HEK293 (cell line): Measurements from ENCODE around the gene PRAC1.

Experiments used
- CTCF ChIA-PET: fragments of 350-600 bp; formaldehyde crosslinking; extraction: SDS; loops from one replicate; lab custom pipeline; 2021; ENCODE audit warnings: antibody characterized with exemption; lab: Yijun Ruan, JAX
- POLR2A ChIA-PET: fragments of 300-600 bp; formaldehyde crosslinking; extraction: SDS; loops from one replicate; lab custom pipeline; 2020; ENCODE audit warnings: antibody characterized with exemption, inconsistent platforms; lab: Yijun Ruan, JAX
- H3K27ac ChIP-seq: fragments of 200-500 bp; sonication (Bioruptor generic); 2 replicates; pipeline ENCODE4 v1.5.1; 2014; ENCODE audit warnings: low read depth, low read length, control low read depth, inconsistent platforms; ENCODE audit errors: extremely low read depth
- H3K36me3 ChIP-seq, 2 experiments: fragments of 200-500 bp in 1 of 2; sonication (Bioruptor generic) in 1 of 2; 1 replicate in 1 of 2; 2 replicates in 1 of 2; pipeline ENCODE4 v1.5.1; 2014 to 2017; ENCODE audit warnings: inconsistent platforms in 2 of 2, low read length in 2 of 2; ENCODE audit not compliant: control insufficient read depth in 2 of 2, insufficient read depth in 1 of 2
- H3K4me1 ChIP-seq: fragments of 200-500 bp; sonication (Bioruptor generic); 2 replicates; pipeline ENCODE4 v1.5.1; 2014; ENCODE audit warnings: mild to moderate bottlenecking, low read length, inconsistent platforms; ENCODE audit not compliant: control insufficient read depth, insufficient read depth
- H3K4me3 ChIP-seq: 2 replicates; pipeline ENCODE4 v1.5.1; 2011; ENCODE audit warnings: low read depth, mild to moderate bottlenecking, control low read depth, low read length, moderate library complexity
- H3K9me3 ChIP-seq: fragments of 200-500 bp; sonication (Bioruptor generic); 2 replicates; pipeline ENCODE4 v1.5.1; 2014; ENCODE audit warnings: low read depth, low read length, inconsistent platforms; ENCODE audit not compliant: control insufficient read depth, insufficient read depth
- KLF1 ChIP-seq: fragments of 450-650 bp; formaldehyde crosslinking; IDR thresholded peaks from 2 replicates; pipeline ENCODE4 v1.5.1; 2016; ENCODE audit warnings: missing biosample characterization, missing genetic modification characterization
- MYNN ChIP-seq: fragments of 450-650 bp; formaldehyde crosslinking; IDR thresholded peaks from 2 replicates; pipeline ENCODE4 v1.5.1; 2016; ENCODE audit warnings: missing biosample characterization, missing genetic modification characterization, borderline replicate concordance
- PRDM1 ChIP-seq: fragments of 450-650 bp; formaldehyde crosslinking; IDR thresholded peaks from 2 replicates; pipeline ENCODE4; 2016; ENCODE audit warnings: missing biosample characterization, missing genetic modification characterization
- RBAK ChIP-seq: fragments of 450-650 bp; formaldehyde crosslinking; IDR thresholded peaks from 2 replicates; pipeline ENCODE4 v1.5.1; 2016; ENCODE audit warnings: missing biosample characterization, missing genetic modification characterization
- ZBTB20 ChIP-seq: fragments of 450-650 bp; formaldehyde crosslinking; IDR thresholded peaks from 2 replicates; pipeline ENCODE4 v1.5.1; 2016; ENCODE audit warnings: missing biosample characterization, missing genetic modification characterization
- ZFP37 ChIP-seq: fragments of 450-650 bp; formaldehyde crosslinking; IDR thresholded peaks from 2 replicates; pipeline ENCODE4 v1.5.1; 2016; ENCODE audit warnings: missing biosample characterization, missing genetic modification characterization
- ZNF16 ChIP-seq: fragments of 450-650 bp; formaldehyde crosslinking; IDR thresholded peaks from 2 replicates; pipeline ENCODE4 v1.5.1; 2016; ENCODE audit warnings: low read depth, missing biosample characterization, missing genetic modification characterization
- ZNF324 ChIP-seq: fragments of 450-650 bp; formaldehyde crosslinking; IDR thresholded peaks from 2 replicates; pipeline ENCODE4 v1.5.1; 2016; ENCODE audit warnings: missing biosample characterization, missing genetic modification characterization
- ZNF350 ChIP-seq: fragments of 450-650 bp; formaldehyde crosslinking; IDR thresholded peaks from 2 replicates; pipeline ENCODE4 v1.5.0; 2017; ENCODE audit warnings: missing biosample characterization, mild to moderate bottlenecking, missing genetic modification characterization
- ZNF354C ChIP-seq: fragments of 450-650 bp; formaldehyde crosslinking; IDR thresholded peaks from 2 replicates; pipeline ENCODE4 v1.5.1; 2016; ENCODE audit warnings: missing biosample characterization, missing genetic modification characterization, low read depth, borderline replicate concordance
- ZNF423 ChIP-seq: fragments of 450-650 bp; formaldehyde crosslinking; IDR thresholded peaks from 2 replicates; pipeline ENCODE4 v1.5.1; 2016; ENCODE audit warnings: missing biosample characterization, missing genetic modification characterization
- ZNF555 ChIP-seq: fragments of 450-650 bp; formaldehyde crosslinking; conservative IDR thresholded peaks from 2 replicates; pipeline ENCODE4 v1.5.1; 2017; ENCODE audit warnings: missing biosample characterization, mild to moderate bottlenecking, missing genetic modification characterization, inconsistent platforms
- ZNF623 ChIP-seq: fragments of 450-650 bp; formaldehyde crosslinking; IDR thresholded peaks from 2 replicates; pipeline ENCODE4 v1.5.1; 2016; ENCODE audit warnings: missing biosample characterization, missing genetic modification characterization
- ZNF626 ChIP-seq: fragments of 450-650 bp; sonication (Bioruptor Pico); formaldehyde crosslinking; IDR thresholded peaks from 2 replicates; pipeline ENCODE4 v1.5.1; 2018; ENCODE audit warnings: missing biosample characterization, missing genetic modification characterization, inconsistent platforms
- ZNF76 ChIP-seq: fragments of 450-650 bp; formaldehyde crosslinking; IDR thresholded peaks from 2 replicates; pipeline ENCODE4; 2016; ENCODE audit warnings: low read depth, missing biosample characterization, missing genetic modification characterization, borderline replicate concordance
- ZNF777 ChIP-seq: fragments of 450-650 bp; formaldehyde crosslinking; IDR thresholded peaks from 2 replicates; pipeline ENCODE4 v1.5.1; 2017; ENCODE audit warnings: missing biosample characterization, missing genetic modification characterization, borderline replicate concordance
- ZNF785 ChIP-seq: fragments of 450-650 bp; formaldehyde crosslinking; IDR thresholded peaks from 2 replicates; pipeline ENCODE4 v1.5.1; 2016; ENCODE audit warnings: missing biosample characterization, missing genetic modification characterization
- TF ChIP-seq, protein P1 (sequence below): fragments of 450-650 bp; formaldehyde crosslinking; IDR thresholded peaks from 2 replicates; pipeline ENCODE4 v1.5.1; 2017; ENCODE audit warnings: missing biosample characterization, missing genetic modification characterization
- TF ChIP-seq, protein P2 (sequence below): fragments of 450-650 bp; formaldehyde crosslinking; conservative IDR thresholded peaks from 2 replicates; pipeline ENCODE4 v1.5.1; 2016; ENCODE audit warnings: low read depth, missing biosample characterization, missing genetic modification characterization
- TF ChIP-seq, protein P3 (sequence below): fragments of 450-650 bp; formaldehyde crosslinking; IDR thresholded peaks from 2 replicates; pipeline ENCODE4 v1.5.0; 2017; ENCODE audit warnings: missing biosample characterization, missing genetic modification characterization, borderline replicate concordance
- TF ChIP-seq, protein P4 (sequence below): fragments of 450-650 bp; formaldehyde crosslinking; IDR thresholded peaks from 2 replicates; pipeline ENCODE4 v1.5.1; 2017; ENCODE audit warnings: missing biosample characterization, missing genetic modification characterization

Gene PRAC1

DNA sequence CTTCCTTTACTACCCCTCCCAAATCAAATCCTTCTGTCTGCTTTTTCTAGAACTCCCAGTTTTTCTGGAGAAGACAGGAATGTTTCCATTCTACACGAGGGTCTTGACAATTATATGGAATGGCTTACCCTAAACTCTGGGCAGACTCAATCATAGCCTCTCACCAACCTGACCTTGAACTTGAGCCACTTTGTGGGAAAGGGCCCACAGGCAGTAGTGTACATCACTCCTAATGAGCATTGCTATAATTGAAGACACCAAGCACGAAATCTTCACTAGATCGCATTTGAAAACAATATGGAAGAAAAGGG lies 7.9 kb upstream of the PRAC1 start:
- no peak overlapping the region for H3K27ac ChIP-seq
- CTCF ChIA-PET: interaction anchor here (1.0 to 14.1 kb wide), 3 partner anchors 12 to 62 kb away, joined by 3 to 246 read pairs (median 118); no protein-coding TSS in a partner anchor
- H3K36me3 ChIP-seq: peaks cover 0 to 18% of the 10 kb centered on the region in 2 experiments; a peak in 1 of 3 replicates
- H3K4me3 ChIP-seq: no peak overlapping the region
- H3K9me3 ChIP-seq: no peaks in the 10 kb centered on the region
- POLR2A ChIA-PET: interaction anchor here (0.6 kb wide), 1 partner anchor 306 kb away, joined by 4 read pairs; no protein-coding TSS in a partner anchor
- H3K4me1 ChIP-seq: peaks cover 7% of the 10 kb centered on the region
- TF ChIP-seq ZNF324 (tag by site-specific recombination) (no peak), ZNF350 (tag by site-specific recombination) (no peak), MYNN (tag by site-specific recombination) (no peak), ZNF555 (no peak), ZNF785 (tag by site-specific recombination) (no peak), RBAK (no peak), ZNF623 (tag by site-specific recombination) (no peak), ZNF626 (no peak), KLF1 (tag by site-specific recombination) (no peak)
- TF ChIP-seq, protein P1, sequence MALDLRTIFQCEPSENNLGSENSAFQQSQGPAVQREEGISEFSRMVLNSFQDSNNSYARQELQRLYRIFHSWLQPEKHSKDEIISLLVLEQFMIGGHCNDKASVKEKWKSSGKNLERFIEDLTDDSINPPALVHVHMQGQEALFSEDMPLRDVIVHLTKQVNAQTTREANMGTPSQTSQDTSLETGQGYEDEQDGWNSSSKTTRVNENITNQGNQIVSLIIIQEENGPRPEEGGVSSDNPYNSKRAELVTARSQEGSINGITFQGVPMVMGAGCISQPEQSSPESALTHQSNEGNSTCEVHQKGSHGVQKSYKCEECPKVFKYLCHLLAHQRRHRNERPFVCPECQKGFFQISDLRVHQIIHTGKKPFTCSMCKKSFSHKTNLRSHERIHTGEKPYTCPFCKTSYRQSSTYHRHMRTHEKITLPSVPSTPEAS (tag by site-specific recombination): no peak
- TF ChIP-seq, protein P2, sequence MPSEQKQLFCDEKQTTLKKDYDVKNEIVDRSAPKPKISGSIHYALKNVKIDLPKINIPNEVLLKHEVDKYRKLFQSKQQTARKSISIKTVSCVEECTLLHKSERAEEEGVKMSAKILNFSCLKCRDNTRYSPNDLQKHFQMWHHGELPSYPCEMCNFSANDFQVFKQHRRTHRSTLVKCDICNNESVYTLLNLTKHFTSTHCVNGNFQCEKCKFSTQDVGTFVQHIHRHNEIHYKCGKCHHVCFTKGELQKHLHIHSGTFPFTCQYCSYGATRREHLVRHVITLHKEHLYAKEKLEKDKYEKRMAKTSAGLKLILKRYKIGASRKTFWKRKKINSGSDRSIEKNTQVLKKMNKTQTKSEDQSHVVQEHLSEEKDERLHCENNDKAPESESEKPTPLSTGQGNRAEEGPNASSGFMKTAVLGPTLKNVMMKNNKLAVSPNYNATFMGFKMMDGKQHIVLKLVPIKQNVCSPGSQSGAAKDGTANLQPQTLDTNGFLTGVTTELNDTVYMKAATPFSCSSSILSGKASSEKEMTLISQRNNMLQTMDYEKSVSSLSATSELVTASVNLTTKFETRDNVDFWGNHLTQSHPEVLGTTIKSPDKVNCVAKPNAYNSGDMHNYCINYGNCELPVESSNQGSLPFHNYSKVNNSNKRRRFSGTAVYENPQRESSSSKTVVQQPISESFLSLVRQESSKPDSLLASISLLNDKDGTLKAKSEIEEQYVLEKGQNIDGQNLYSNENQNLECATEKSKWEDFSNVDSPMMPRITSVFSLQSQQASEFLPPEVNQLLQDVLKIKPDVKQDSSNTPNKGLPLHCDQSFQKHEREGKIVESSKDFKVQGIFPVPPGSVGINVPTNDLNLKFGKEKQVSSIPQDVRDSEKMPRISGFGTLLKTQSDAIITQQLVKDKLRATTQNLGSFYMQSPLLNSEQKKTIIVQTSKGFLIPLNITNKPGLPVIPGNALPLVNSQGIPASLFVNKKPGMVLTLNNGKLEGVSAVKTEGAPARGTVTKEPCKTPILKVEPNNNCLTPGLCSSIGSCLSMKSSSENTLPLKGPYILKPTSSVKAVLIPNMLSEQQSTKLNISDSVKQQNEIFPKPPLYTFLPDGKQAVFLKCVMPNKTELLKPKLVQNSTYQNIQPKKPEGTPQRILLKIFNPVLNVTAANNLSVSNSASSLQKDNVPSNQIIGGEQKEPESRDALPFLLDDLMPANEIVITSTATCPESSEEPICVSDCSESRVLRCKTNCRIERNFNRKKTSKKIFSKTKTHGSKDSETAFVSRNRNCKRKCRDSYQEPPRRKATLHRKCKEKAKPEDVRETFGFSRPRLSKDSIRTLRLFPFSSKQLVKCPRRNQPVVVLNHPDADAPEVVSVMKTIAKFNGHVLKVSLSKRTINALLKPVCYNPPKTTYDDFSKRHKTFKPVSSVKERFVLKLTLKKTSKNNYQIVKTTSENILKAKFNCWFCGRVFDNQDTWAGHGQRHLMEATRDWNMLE (tag by site-specific recombination): no peak
- TF ChIP-seq, protein P3, sequence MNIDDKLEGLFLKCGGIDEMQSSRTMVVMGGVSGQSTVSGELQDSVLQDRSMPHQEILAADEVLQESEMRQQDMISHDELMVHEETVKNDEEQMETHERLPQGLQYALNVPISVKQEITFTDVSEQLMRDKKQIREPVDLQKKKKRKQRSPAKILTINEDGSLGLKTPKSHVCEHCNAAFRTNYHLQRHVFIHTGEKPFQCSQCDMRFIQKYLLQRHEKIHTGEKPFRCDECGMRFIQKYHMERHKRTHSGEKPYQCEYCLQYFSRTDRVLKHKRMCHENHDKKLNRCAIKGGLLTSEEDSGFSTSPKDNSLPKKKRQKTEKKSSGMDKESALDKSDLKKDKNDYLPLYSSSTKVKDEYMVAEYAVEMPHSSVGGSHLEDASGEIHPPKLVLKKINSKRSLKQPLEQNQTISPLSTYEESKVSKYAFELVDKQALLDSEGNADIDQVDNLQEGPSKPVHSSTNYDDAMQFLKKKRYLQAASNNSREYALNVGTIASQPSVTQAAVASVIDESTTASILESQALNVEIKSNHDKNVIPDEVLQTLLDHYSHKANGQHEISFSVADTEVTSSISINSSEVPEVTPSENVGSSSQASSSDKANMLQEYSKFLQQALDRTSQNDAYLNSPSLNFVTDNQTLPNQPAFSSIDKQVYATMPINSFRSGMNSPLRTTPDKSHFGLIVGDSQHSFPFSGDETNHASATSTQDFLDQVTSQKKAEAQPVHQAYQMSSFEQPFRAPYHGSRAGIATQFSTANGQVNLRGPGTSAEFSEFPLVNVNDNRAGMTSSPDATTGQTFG (tag by site-specific recombination): no peak

DNA sequence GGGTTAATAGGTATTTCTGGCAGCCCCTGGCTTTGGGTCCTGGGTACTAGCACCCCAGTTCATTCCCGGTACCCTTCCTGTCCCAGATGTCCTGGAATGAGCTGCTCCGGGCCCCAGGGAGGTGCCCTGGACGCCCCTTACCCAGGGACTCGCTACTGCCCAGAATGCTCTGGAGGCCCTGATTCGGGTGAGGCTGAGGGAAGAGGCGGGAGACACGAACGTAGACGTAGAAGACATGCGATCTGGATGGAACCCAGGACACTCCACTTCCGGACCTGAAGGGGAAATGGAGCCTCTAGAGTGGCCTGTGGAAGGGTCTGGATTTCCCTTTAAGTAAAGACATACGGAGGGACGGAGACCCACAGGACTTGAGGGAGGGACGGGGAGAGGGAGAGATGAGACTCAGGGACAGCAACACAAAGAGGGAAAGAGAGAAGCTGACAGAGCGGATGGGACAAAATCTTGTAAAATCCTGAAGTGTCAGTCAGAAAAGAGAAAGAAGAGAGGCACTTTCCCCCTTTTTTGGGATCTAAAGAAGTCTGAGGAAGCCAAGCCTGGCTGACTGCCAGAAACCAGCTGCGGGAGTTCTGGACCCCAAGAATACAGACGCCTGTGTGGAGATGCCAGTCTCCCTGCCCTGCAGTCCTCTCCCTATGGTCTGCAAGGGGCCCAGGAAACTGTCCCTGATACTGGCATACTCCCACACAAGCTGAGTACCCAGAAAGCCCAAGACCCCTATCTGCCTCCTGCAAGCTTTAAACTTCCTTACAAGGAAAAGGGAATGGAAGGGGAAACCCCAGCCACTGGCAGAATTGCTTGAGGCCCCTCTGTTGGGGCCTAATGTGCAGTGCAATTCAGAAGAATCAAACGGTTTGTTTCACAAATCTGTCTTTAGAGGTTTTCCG lies 7.3 kb upstream of the PRAC1 start:
- peak overlapping the region; percentile 7; the same call in 1 of the 2 replicates for H3K4me3 ChIP-seq
- no peaks in the 10 kb centered on the region for H3K9me3 ChIP-seq
- peak overlapping the region; percentile 85 for H3K27ac ChIP-seq
- CTCF ChIA-PET: interaction anchor here (1.0 to 14.1 kb wide), 5 partner anchors 11 to 76 kb away, joined by 3 to 246 read pairs (median 5); no protein-coding TSS in a partner anchor
- H3K36me3 ChIP-seq: peaks cover 0 to 22% of the 10 kb centered on the region in 2 experiments; a peak in 1 of 3 replicates
- peaks cover 7% of the 10 kb centered on the region for H3K4me1 ChIP-seq
- POLR2A ChIA-PET: interaction anchor here (0.6 to 2.0 kb wide), 5 partner anchors 14 to 305 kb away, joined by 3 to 10 read pairs (median 4); no protein-coding TSS in a partner anchor
- TF ChIP-seq ZNF76 (tag by site-specific recombination): peak; percentile 73; the same call in 1 of the 2 replicates
- peak; percentile 36; the same call in 1 of the 2 replicates for TF ChIP-seq PRDM1 (tag by site-specific recombination)
- TF ChIP-seq, protein P4, sequence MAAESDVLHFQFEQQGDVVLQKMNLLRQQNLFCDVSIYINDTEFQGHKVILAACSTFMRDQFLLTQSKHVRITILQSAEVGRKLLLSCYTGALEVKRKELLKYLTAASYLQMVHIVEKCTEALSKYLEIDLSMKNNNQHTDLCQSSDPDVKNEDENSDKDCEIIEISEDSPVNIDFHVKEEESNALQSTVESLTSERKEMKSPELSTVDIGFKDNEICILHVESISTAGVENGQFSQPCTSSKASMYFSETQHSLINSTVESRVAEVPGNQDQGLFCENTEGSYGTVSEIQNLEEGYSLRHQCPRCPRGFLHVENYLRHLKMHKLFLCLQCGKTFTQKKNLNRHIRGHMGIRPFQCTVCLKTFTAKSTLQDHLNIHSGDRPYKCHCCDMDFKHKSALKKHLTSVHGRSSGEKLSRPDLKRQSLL (tag by site-specific recombination): peak; percentile 52; the same call in 1 of the 2 replicates
- peak; percentile 52; the same call in 1 of the 2 replicates for TF ChIP-seq ZNF423 (tag by site-specific recombination)
- no peak for TF ChIP-seq MYNN (tag by site-specific recombination)
- no peak for TF ChIP-seq RBAK
- TF ChIP-seq ZNF777 (tag by site-specific recombination): peak; percentile 59; the same call in 1 of the 2 replicates
- TF ChIP-seq ZFP37 (tag by site-specific recombination): peak; percentile 55; the same call in 1 of the 2 replicates
- TF ChIP-seq ZNF16: 0 out of 2 replicates have a peak, but pooled peaks have one; percentile 25
- TF ChIP-seq ZBTB20 (tag by site-specific recombination): peak; percentile 99
- TF ChIP-seq ZNF354C (tag by site-specific recombination): no peak
